Measurements from ENCODE around the gene HOXA5. TPM values are rescaled to one million over a fixed set of nuclear protein-coding genes. Genes with fewer than 3 reads are reported as not detected.
A peak's percentile ranks its signal among the peaks of the same experiment; 100 is the strongest.

Gene HOXA5
- total RNA-seq, 1 donor: 10.8 TPM

DNA sequence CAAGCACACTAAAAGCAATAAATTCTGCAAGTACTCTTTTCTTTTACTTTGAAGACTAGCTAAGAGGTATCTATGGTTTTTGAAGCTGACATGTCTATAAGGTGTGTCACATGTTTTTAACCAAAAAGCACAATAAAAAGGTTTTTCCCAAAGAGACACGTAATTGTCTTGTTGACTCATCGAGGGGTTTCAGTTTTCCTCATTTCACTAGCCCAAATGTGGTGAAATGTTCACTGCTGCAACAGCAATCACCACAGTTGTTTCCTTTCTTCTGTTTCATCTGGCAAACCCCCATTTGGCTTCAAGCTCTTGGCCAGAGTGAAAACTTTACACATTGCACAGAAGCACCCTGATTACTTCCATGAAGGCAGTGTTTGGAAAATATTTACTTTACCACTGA lies 9.1 kb downstream of the HOXA5 start:
- DNase-seq (ENCODE audit: low read depth): peak; percentile 91
- TF ChIP-seq, protein P1, sequence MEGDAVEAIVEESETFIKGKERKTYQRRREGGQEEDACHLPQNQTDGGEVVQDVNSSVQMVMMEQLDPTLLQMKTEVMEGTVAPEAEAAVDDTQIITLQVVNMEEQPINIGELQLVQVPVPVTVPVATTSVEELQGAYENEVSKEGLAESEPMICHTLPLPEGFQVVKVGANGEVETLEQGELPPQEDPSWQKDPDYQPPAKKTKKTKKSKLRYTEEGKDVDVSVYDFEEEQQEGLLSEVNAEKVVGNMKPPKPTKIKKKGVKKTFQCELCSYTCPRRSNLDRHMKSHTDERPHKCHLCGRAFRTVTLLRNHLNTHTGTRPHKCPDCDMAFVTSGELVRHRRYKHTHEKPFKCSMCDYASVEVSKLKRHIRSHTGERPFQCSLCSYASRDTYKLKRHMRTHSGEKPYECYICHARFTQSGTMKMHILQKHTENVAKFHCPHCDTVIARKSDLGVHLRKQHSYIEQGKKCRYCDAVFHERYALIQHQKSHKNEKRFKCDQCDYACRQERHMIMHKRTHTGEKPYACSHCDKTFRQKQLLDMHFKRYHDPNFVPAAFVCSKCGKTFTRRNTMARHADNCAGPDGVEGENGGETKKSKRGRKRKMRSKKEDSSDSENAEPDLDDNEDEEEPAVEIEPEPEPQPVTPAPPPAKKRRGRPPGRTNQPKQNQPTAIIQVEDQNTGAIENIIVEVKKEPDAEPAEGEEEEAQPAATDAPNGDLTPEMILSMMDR (IDR thresholded peaks at IDR 0.05; ENCODE audit: insufficient read depth, low read depth, low read length): no peak
- no peak overlapping the region for H3K4me3 ChIP-seq (ENCODE audit: low read depth, low read length)

DNA sequence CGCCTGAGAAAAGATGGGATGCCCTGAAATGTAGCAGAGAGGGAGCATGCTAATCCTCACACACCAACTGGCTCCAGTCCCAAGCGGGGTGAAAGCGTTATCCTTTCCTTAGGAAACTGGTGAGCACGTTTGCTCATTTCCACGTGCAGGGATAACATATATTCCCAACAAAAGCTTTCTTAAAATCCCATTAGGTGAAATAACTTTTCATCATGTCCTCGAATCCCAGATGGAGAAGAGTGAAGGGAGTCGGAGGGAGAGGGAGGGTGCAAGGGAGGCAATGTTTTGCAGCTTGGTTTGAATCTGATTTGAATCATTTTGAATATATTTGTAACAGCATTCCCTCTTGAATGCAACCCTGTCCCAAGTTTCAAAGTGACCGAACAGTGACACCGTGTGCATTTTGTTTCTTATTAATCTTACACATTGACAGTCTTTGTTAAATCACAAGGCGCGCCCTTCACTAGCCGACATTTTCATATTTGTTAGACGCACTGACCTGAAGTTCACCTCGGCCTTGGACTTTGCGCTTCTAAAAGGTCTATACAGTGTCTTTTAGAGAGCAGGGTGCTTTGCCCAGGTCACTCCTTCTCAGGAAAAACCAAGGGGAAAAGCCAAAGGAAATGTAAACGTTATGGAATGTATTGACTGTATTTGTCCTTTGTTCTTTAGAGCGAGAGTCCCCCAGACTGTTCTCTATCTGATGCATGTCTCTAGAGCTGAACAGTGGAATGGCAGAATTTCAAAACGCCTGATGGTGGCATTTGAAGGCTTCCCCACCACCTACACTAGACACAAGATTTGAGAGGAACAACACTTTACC lies 9.9 kb downstream of the HOXA5 start:
- TF ChIP-seq, protein P1 (IDR thresholded peaks at IDR 0.05; ENCODE audit: insufficient read depth, low read depth, low read length): no peak
- no peak overlapping the region for H3K4me3 ChIP-seq (ENCODE audit: low read depth, low read length)
- DNase-seq (ENCODE audit: low read depth): no peak

DNA sequence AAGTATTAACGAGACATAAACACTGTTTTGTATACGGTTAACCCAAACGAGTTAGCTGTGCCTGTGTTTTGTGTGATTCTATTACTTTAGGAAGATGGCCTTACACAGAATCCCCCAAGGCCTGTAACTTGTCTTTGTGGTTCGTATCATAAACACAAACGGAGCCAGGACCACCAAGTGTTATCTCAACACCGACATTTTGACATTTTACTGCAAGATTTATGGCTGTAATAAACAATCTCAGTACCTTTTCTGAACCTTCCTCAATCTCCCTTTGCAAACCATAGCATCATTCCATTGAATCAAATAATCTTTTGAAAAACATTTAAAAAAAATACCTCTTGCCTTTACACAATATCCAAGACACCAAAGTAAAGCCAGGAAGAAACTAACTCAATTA lies 10.5 kb downstream of the HOXA5 start:
- TF ChIP-seq, protein P1 (IDR thresholded peaks at IDR 0.05; ENCODE audit: insufficient read depth, low read depth, low read length): no peak
- H3K4me3 ChIP-seq (ENCODE audit: low read depth, low read length): no peak overlapping the region
- no peak for DNase-seq (ENCODE audit: low read depth)

DNA sequence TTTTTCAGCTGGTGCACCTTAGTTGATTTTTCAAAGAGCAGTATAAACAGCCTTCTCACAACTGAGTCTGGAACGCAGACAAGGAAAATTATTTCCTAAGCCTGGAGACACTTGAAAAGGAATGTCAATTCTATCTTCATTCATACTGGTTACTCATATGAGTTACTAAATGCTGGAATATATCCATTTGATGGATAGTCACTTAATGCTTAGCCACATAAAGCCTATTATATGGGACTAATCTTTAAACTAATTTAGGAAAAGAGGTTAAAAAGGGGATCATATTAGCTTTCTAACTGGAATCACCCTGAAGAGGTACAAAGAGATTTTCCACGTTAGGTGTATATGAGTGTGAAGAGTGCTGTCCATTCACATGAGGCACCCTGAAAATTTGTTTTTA lies 11.3 kb downstream of the HOXA5 start:
- no peak for DNase-seq (ENCODE audit: low read depth)
- TF ChIP-seq, protein P1 (IDR thresholded peaks at IDR 0.05; ENCODE audit: insufficient read depth, low read depth, low read length): no peak
- H3K4me3 ChIP-seq (ENCODE audit: low read depth, low read length): no peak overlapping the region

DNA sequence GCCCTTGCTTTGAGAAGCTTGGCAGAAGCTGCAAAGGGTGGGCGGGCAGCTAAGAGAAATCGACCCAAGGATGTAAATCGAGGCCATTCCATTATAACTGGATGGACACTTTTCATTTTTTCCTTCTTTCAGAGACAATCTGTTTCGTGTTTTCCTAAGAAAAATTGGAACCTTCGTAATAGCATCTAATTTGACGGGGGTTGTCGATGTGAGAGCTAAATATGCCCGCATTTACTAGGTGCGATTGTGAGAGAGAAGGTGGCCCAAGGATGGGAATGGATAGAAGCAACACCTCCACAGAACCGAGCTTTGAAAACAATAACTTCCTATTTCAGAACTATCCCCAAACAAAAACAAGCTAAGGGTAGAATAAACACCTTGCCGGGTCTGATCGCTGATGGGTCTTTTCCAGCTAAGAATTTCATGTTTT lies 12.1 kb downstream of the HOXA5 start:
- DNase-seq (ENCODE audit: low read depth): no peak
- TF ChIP-seq, protein P1 (IDR thresholded peaks at IDR 0.05; ENCODE audit: insufficient read depth, low read depth, low read length): no peak

DNA sequence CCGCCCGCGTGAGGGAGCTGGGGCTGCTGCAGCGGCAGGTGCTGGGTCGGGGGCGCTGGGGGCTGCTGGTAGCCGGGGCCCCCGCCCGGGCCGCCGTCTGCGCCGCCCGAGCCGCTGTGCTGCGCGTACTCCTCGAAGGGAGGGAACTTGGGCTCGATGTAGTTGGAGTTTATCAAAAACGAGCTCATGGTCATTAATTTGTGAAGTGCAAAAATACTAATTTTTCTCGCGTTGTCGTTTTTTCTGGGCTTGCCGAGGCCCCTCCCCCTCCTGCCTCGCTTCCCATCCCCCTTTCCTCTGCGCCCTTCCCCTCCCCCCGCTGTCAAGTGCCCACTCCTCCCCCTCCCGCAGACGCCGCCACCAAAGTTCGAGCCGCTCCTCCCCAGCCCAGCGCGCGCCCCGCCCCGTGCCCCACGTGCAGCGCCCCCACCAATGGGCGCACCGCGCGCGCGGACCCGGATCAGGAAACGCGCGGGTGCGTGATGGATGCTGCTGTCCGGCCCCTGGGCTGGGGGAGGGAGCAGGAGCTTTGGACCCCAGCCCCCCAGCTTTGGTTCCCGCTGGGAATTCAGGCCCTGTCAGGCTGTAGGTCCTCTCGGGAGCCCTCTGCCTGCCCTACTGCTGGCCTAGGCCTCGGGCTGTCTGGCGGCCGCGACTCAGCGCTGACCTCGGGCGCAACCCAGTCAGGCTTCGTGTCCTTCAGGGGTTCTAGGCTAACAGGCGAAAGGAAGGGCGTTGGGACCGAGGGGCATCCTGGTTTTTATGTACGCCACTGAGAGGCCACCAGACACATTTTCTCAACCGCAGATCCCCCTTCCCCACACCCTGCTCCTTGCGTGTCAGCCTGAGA lies 12.7 kb downstream of the HOXA5 start, which contains the start of gene HOXA4:
Gene HOXA4 (minus strand): TSS at position 218 of the 850 bp plus-strand sequence. CDS start 24 bp downstream, at position 194.
- TF ChIP-seq, protein P1 (IDR thresholded peaks at IDR 0.05; ENCODE audit: insufficient read depth, low read depth, low read length): no peak
- peak; percentile 74 for DNase-seq (ENCODE audit: low read depth)
- H3K4me3 ChIP-seq (ENCODE audit: low read depth, low read length): peak within 1 kb of the TSS; percentile 63

More for the DNA sequence above, 12.1 kb downstream of the HOXA5 start:
- H3K4me3 ChIP-seq (ENCODE audit: low read depth, low read length): peak overlapping the region; percentile 63

Measured in fibroblast of villous mesenchyme (primary cell).